Hepatocyte (in vitro differentiated cells): ENCODE data around the gene LAMTOR4. TPM values are rescaled to one million over a fixed set of nuclear protein-coding genes. Genes with fewer than 3 reads are reported as not detected.

Source experiments
- DNase-seq: peaks from one replicate; pipeline ENCODE4 v3.0.0-alpha.2; 2016; ENCODE audit warnings: low spot score
- H2AFZ ChIP-seq: fragments of 200-600 bp; sonication (generic); 2 replicates; pipeline ENCODE4 v1.6.0; 2016; ENCODE audit warnings: antibody characterized with exemption, mild to moderate bottlenecking
- H3K27ac ChIP-seq: fragments of 200-600 bp; sonication (generic); 2 replicates; pipeline ENCODE4 v1.5.1; 2016; ENCODE audit warnings: mild to moderate bottlenecking
- H3K27me3 ChIP-seq: fragments of 200-600 bp; sonication (generic); 2 replicates; pipeline ENCODE4 v1.6.1; 2016
- H3K36me3 ChIP-seq: fragments of 200-600 bp; sonication (generic); replicated peaks from 2 replicates; pipeline ENCODE4 v1.5.1; 2016; ENCODE audit warnings: low read depth; ENCODE audit not compliant: insufficient read depth
- H3K4me1 ChIP-seq: fragments of 200-600 bp; sonication (generic); 2 replicates; pipeline ENCODE4 v1.5.1; 2016; ENCODE audit warnings: mild to moderate bottlenecking, moderate library complexity; ENCODE audit not compliant: insufficient read depth
- H3K4me2 ChIP-seq: fragments of 200-600 bp; sonication (generic); 2 replicates; pipeline ENCODE4 v1.6.0; 2016
- H3K4me3 ChIP-seq: fragments of 200-600 bp; sonication (generic); 2 replicates; pipeline ENCODE4 v1.5.1; 2016; ENCODE audit warnings: mild to moderate bottlenecking
- H3K79me2 ChIP-seq: fragments of 200-600 bp; sonication (generic); 2 replicates; pipeline ENCODE4 v1.6.0; 2017; ENCODE audit warnings: mild to moderate bottlenecking
- H3K9me2 ChIP-seq: fragments of 200-600 bp; sonication (generic); replicated peaks from 2 replicates; pipeline ENCODE4 v1.6.0; 2017; ENCODE audit warnings: mild to moderate bottlenecking; ENCODE audit not compliant: insufficient read depth
- H3K9me3 ChIP-seq: fragments of 200-600 bp; sonication (generic); 2 replicates; pipeline ENCODE4 v1.5.1; 2016; ENCODE audit warnings: low read depth, mild to moderate bottlenecking
- H4K20me1 ChIP-seq: fragments of 200-600 bp; sonication (generic); 2 replicates; pipeline ENCODE4 v1.6.0; 2016; ENCODE audit warnings: mild to moderate bottlenecking; ENCODE audit not compliant: insufficient read depth, poor library complexity, severe bottlenecking
- CTCF ChIP-seq: fragments of 200-600 bp; sonication (generic); IDR thresholded peaks from 2 replicates; pipeline ENCODE4 v1.5.1; 2016; ENCODE audit warnings: antibody characterized with exemption, mild to moderate bottlenecking; ENCODE audit not compliant: poor library complexity
- EZH2 ChIP-seq: fragments of 200-600 bp; sonication (generic); IDR thresholded peaks from 2 replicates; pipeline ENCODE4 v1.6.1; 2016; ENCODE audit warnings: antibody characterized with exemption, mild to moderate bottlenecking, borderline replicate concordance
- EZH2phosphoT487 ChIP-seq: fragments of 200-600 bp; sonication (generic); IDR thresholded peaks from one replicate; pipeline ENCODE4 v1.6.1; 2018; ENCODE audit warnings: antibody characterized with exemption, mild to moderate bottlenecking, low read depth, moderate library complexity; ENCODE audit not compliant: unreplicated experiment, severe bottlenecking
- WGBS: methylation state at CpG from one replicate; pipeline ENCODE4 v1.1.6; 2016; ENCODE audit warnings: low lambda C conversion rate; ENCODE audit errors: missing lambda C conversion rate; 5-methylcytosine and 5-hydroxymethylcytosine counted together
- polyA plus RNA-seq: library from polyadenylated mRNA; unstranded; fragments of >200 nt; fragmentation: Nextera tagmentation; extraction: Ambion mirVana; gene quantifications from 2 replicates; pipeline ENCODE4 v1.2.1, GENCODE V29; 2016
- total RNA-seq: library from RNA; depleted of rRNA; stranded (reverse); fragments of >200 nt; gene quantifications from 2 replicates; pipeline ENCODE4 v1.2.3, GENCODE V29; 2014

LAMTOR4 gene
- total and polyA plus RNA-seq, 2 experiments from 2014 or later: 90.5 to 228 TPM

- Histone ChIP-seq H3K79me2 (peaks cover 48% of the 10 kb centered on the region), H3K4me3 (no peak overlapping the region), H3K9me2 (no peaks in the 10 kb centered on the region), H4K20me1 (no peaks in the 10 kb centered on the region), H2AFZ (no peak overlapping the region), H3K9me3 (no peaks in the 10 kb centered on the region), H3K27ac (peak overlapping the region; percentile 73), H3K27me3 (no peaks in the 10 kb centered on the region), H3K4me1 (peaks cover 15% of the 10 kb centered on the region), H3K4me2 (no peak overlapping the region), H3K36me3 (no peaks in the 10 kb centered on the region)
- no peak for TF ChIP-seq EZH2phosphoT487
- TF ChIP-seq EZH2: no peak
- TF ChIP-seq CTCF: no peak
- 86% methylated on average over 16 of the region's 16 CpGs for WGBS
- DNase-seq: no peak
Measured at GRCh38 chr7:100153708-100154535, 5.2 kb downstream of the LAMTOR4 start.

GRCh38 chr7:100154651-100155491 lies 6.2 kb downstream of the LAMTOR4 start:
- Histone ChIP-seq H3K4me3 (no peak overlapping the region), H3K4me1 (peaks cover 15% of the 10 kb centered on the region), H3K27ac (peak overlapping the region; percentile 73), H3K9me3 (no peaks in the 10 kb centered on the region), H4K20me1 (no peaks in the 10 kb centered on the region), H3K36me3 (no peaks in the 10 kb centered on the region), H3K9me2 (no peaks in the 10 kb centered on the region), H2AFZ (no peak overlapping the region), H3K27me3 (no peaks in the 10 kb centered on the region), H3K4me2 (no peak overlapping the region), H3K79me2 (peaks cover 39% of the 10 kb centered on the region)
- no peak for TF ChIP-seq CTCF
- peak; percentile 48 for DNase-seq
- 90% methylated on average over 24 of the region's 30 CpGs for WGBS

- 85% methylated on average over 20 of the region's 20 CpGs for WGBS
- no peak for DNase-seq
- H3K9me2 ChIP-seq: no peaks in the 10 kb centered on the region
- H3K36me3 ChIP-seq: no peaks in the 10 kb centered on the region
- H2AFZ ChIP-seq: no peak overlapping the region
- H3K4me3 ChIP-seq: no peak overlapping the region
- TF ChIP-seq EZH2: no peak
- H4K20me1 ChIP-seq: no peaks in the 10 kb centered on the region
- peaks cover 30% of the 10 kb centered on the region for H3K79me2 ChIP-seq
- peaks cover 15% of the 10 kb centered on the region for H3K4me1 ChIP-seq
- no peaks in the 10 kb centered on the region for H3K9me3 ChIP-seq
- H3K27ac ChIP-seq: peak overlapping the region; percentile 73
- H3K27me3 ChIP-seq: no peaks in the 10 kb centered on the region
- H3K4me2 ChIP-seq: no peak overlapping the region
Measured at GRCh38 chr7:100155553-100156317, 7.0 kb downstream of the LAMTOR4 start.
